GM21619 (cell line): ENCODE data around the gene RABGAP1L.
"Not testable (repeated sequence)": the region's sequence is repeated elsewhere in the genome, so short reads cannot be mapped to it uniquely, and the experiment has no call there.

ENCODE experiments used
- ATAC-seq: cut with Tn5 transposase; IDR thresholded peaks from one replicate; pipeline ENCODE4 v1.9.1; 2021; ENCODE audit not compliant: unreplicated experiment

RABGAP1L gene

DNA sequence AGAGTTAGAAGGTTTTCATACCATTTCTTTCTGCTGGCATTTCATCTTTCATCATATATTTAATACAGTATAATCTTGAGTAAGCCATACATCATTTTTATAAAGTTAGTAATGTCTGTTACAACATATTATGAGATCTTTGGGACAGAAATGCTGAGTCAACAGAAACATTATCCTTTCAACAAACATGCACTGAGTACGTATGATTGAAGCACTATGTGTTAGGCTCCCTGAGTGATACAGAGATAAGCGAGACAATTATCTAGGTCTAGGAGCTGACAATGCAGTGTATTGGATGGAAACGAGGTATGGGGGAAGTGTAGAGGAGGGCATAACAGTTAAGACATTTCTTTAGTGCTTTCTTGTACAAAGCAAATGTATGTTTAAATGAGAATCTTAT is 268.7 kb downstream of the RABGAP1L start:
- ATAC-seq = no peak

DNA sequence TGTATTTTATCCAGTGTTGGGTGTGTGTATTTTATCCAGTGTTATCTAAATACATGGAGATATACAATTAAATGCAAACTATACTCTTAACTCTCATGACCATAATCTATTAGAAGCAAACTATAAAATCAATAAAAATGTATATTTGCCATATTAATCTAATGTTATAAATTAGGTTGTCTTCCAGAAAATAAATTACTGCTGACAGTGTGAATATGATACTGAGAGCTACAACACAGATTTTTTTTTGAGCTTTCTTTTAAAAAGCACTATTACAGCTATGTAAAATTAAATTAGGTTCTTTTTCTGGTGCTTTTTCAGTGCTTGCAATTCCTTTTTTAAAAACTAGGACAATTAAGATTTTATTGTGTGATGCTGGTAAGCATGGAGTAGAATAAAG is 269.4 kb downstream of the RABGAP1L start:
- no peak for ATAC-seq

- ATAC-seq = no peak
Observed at GRCh38 chr1:174433451-174433850, 274.1 kb downstream of the RABGAP1L start.

DNA sequence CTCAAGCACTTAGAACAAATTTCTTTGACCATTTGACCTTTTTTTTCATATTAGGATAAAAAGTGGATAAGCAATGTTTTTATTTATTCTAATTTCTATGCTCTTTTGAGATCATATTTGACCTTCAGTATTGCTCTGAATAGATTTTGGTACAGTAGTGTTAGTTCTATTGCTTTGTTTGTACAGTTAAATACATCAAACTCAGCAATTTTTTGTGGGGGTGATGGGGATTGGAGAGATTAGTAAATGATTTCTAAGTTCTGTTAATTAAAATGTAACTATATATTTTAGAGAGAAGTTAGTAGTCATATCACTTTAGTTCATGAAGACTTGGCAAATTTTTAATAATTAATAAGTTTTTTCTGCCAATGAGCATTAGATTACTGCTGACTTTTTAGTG is 286.0 kb downstream of the RABGAP1L start:
- ATAC-seq = no peak

DNA sequence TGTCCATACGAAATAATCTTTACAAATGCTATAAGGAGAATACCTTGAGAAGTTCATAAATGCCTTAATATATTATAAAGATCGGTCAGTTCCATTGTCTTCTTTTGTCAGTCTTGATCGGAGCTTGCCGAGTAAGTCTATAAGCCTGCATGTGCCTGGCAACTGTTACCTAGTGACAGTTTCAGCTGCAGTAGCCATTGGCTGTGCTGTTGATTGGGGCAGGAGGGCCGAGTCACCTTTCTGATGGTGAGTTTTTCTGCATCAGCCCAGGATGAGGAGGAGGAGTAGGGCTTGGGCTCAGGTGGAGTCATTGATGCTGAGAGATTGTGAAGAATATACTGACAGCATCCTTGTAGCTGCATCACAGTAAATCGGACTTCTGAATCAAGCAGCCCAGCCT is 286.5 kb downstream of the RABGAP1L start:
- ATAC-seq = no peak

DNA sequence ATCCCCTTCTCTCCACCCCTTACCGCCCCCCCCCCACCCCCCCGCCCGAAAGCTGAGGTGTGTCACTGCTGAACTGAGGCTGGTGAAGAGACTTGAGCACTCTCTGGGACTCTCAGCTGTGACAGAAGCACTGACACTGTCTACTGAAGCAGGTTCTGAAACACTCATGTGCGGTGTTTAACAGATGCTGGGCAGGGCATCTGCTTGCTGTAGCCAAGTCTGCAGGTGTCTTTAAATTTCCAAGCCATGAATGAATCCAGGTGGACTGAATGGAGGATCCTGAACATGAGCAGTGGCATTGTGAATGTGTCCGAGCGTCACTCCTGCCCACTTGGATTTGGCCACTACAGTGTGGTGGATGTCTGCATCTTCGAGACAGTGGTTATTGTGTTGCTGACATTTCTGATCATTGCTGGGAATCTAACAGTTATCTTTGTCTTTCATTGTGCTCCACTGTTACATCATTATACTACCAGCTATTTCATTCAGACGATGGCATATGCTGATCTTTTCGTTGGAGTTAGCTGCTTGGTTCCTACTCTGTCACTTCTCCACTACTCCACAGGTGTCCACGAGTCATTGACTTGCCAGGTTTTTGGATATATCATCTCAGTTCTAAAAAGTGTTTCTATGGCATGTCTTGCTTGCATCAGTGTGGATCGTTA is 288.7 kb downstream of the RABGAP1L start, which contains the start of gene GPR52:
Gene GPR52 (plus strand): TSS at position 99 of the 665 bp plus-strand sequence. CDS start 148 bp downstream, at position 247.
- no peak for ATAC-seq

GRCh38 chr1:174448531-174448883 is 289.2 kb downstream of the RABGAP1L start:
- no peak for ATAC-seq

DNA sequence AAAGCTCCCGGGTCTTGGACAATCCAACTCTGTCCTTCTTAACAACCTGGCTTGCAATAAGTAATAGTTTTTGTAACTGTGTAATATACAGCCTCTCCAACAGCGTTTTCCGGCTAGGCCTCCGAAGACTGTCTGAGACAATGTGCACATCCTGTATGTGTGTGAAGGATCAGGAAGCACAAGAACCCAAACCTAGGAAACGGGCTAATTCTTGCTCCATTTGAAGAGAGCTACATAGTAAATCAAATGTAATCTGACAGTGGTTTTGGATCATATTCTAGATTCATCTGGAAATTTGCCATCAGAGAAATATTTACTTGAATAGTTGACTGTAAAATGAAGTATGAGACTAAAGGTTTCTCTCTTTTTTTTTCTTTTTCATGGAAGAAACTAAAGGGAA is 289.7 kb downstream of the RABGAP1L start:
- ATAC-seq = no peak

DNA sequence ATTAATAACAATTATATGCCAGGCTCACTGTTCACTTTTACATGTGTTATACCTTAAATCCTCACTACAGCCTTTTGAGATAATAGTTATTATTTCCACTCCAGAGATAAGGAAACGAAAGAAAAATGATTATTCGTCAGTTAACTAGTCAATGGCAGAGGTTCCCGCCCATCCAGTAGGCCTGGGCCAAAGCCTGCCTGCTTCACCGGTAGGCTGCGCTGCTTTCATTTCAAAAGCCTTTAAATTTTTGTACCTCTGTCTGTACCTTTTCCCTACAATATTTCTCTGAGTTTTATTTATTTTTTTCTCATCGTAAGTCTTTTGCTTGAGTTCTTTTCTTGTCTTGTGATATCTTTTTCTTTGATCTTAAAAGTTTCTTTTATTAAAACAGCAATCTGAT is 292.1 kb downstream of the RABGAP1L start:
- ATAC-seq = no peak

DNA sequence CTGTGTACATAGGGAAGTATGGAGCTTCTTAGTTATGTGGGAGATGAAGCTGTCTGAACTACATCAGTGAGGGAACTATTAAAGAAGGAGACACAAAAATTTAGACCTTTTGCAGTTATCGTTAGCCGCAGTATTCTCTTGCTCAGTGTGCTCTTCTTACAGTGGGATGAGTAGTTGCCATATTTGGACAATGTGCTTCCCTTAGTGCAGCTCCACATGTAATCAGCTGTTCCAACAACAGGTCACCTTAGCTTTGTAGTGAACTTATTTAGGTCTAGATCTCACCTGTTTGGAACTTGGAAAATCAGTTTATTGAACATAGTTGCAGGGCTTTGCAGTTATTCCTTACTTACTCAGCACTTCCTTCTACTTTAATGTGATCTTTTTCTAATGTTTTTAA is 306.5 kb downstream of the RABGAP1L start:
- no peak for ATAC-seq

GRCh38 chr1:174466607-174467006 is 307.3 kb downstream of the RABGAP1L start:
- no peak for ATAC-seq

DNA sequence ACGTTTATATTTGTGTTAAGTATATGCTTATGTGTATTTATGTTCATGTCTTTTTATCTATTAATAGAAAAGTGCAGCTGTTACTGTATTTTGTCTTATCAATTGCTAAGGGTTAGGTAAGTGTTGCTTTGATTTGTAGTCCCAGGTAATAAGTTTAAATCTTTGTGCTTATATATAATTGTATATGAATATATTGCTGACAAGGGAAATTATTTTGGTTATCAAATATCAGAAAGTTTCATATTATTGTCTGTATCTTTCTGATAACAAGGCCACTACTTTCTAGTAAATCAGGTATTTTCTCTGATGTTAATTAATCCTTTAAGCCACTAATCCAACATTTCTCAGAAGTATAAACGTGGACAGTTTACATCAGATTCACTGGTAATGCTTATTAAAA is 309.7 kb downstream of the RABGAP1L start:
- ATAC-seq = no peak

DNA sequence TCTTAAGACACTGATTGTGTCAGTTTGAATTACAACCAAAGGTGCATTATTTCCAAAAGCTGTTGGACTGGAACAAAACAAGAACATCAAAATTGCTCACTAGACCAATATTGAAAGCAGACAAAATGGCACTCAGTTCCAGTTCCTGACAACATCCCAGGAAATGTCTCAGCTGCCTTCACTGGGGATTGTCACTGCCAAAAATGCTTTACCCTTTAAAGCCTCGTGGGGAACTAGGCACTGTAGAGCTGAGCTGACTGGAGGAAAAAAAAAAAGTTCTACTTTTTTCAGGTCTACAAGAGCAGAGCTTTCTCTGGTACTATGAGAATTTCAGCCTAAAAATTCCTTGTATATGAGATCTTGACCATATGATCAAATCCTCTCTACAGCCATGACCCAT is 310.4 kb downstream of the RABGAP1L start:
- ATAC-seq = no peak

DNA sequence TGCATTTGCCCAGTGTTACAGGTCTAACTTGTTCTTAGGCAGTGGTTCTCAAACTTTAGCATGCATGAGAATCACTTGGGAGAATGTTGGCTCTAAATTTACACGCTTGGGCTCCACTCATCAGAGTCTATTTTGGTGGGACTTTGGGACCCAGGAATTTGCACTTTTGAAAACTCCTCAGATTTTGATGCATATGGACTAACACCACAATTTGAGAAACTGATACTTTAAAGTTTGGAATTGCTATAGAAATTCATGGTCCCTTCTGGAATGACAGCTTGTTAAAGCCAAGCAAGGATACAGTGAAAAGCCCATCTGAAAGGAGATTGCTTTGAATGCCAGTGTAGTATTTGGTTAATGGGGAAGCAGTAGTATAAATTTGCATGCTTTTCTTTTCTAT is 320.0 kb downstream of the RABGAP1L start:
- ATAC-seq = no peak

DNA sequence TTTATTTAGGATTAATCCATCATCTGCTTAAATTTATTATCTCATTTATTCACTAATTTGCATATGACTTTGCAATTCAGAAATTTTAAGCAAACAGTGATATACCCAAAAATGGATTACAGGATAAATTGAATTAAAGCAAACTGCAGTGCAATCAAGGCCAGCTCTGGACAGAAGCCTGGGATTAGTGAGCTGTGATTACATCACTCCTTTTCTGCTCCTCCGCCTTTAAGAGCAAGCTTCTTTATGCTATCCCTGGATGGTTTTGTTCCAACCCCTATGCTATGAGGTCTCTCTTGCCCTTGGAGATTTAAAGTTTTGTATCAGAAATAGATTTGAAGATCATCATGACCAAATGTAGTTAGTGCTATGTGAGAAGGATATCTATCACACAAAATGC is 321.0 kb downstream of the RABGAP1L start:
- no peak for ATAC-seq

DNA sequence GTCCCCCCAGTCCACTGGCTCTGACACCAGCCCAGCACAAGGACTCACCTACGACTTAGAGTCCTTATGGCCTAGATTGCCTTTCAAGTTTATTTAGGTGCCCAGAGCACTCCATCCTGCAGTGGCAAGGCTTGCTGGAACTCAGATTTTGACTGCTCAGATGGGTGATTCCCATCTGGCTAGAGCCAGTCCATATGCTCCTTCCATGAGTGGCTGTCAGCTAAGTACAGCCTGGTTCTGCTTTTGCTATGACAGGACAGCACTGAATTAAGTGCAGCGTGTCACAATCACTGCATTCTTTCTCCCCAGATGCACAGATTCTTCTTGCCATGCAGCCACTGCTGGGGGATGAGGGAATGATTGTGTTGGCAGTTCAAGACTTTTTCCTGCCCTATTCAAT is 332.3 kb downstream of the RABGAP1L start:
- ATAC-seq = no peak

DNA sequence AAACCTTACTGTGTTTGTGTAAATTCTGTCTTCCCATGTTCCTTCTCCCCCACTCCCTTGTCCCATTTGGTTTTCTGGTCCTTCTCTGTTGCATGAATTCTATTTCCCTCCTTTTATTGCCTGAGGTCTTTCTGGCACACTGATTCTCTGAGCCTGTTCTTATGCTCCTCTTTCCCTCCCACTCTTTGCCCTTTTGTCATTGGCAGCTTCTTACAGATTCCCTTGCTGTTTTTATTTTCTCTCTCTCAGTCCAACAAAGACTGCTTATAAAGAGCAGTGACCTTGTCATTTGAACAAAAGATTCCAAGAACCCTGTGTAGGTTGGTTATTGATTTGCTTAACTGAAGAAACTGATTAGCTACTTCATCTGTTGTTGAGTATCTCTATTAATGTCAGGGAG is 338.2 kb downstream of the RABGAP1L start:
- no peak for ATAC-seq

DNA sequence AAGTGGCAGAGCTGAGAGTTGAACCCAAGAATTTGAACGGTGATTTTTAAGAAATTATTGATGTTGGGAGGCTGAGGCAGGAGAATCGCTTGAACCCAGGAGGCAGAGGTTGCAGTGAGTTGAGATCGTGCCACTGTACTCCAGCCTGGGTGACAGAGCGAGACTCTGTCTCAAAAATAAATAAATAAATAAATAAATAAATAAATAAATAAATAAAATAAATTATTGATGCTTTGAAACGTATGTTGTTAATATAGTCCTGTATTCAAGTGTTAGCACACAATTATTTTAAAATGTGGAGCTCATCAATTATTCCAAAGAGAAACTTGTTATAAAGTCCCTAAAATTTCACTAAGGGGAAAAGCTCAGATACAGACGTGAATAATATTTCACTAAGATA is 357.4 kb downstream of the RABGAP1L start:
- ATAC-seq = not testable (repeated sequence)

DNA sequence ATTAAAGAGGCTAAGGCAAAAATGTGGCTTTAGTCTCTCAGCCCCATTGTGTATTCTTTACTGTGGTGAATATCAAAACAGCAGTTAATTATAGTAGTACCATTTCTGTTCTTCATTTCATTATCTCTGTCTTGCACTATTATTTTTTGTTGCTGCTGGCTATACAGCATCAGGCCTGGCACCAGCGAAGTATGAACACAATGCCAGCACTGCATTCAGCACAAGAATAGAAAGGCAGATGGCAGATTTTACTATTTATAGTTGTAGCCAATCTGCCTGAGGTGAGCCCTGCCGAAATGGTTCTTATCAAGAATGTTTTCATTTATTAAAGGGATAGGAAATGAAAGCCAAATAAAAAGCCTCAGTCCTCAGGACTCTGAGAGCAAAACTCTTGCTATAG is 360.5 kb downstream of the RABGAP1L start:
- no peak for ATAC-seq

- ATAC-seq = no peak
Observed at GRCh38 chr1:174531751-174532150, 372.4 kb downstream of the RABGAP1L start.

DNA sequence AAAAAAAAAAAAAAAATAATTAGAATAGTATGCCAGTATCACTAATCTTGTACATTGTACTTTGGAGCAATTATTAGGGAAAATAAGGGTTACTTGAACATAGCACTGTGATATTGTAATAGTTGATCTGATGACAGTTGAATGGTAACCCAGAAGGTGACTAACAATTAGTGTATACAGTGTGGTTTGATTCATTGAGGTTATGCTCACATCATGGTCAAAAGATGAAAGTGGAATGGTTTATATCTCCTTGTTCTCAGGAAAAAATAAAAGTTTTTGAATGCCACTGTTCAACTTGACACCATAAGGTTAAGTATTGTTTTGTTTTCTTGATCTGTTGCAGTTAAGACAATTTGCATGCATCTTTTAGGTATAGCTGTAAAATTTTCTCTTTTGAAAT is 375.5 kb downstream of the RABGAP1L start:
- ATAC-seq = no peak

GRCh38 chr1:174535207-174535606 is 375.9 kb downstream of the RABGAP1L start:
- no peak for ATAC-seq

- not testable (repeated sequence) for ATAC-seq
Observed at GRCh38 chr1:174543421-174543820, 384.1 kb downstream of the RABGAP1L start.
